RCC 7860 (cell line): ENCODE measurements around the gene LEMD1.
"Not testable (repeated sequence)": the region's sequence is repeated elsewhere in the genome, so short reads cannot be mapped to it uniquely, and the experiment has no call there.

Source experiments
- DNase-seq: peaks from one replicate; pipeline ENCODE4 v3.0.0-alpha.2; 2015; ENCODE audit warnings: low spot score
- FAIRE-seq: peaks from 2 replicates; lab custom pipeline; 2012; peaks lifted over from hg19 to GRCh38; lab: Jason Lieb, UNC

The LEMD1 gene

DNA sequence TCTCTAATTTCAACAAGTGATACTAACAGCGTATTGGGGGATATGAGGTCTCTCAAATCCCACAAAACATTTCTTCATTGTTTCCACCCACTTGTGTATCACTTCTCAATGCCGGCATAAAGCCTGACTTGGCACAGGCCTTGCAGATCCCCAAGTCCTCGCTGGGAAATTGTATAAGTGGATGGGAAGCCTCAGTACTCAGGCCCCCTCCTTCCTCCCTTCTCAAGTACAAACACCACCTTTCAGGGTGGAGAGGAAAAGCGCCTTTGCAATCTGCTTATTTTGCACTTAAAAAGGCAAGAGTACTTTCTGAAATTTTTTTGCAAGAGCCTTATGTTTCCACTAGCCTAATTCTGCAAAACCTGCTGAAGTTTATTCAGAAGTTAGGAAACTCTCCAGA lies 39.3 kb downstream of the LEMD1 start:
- FAIRE-seq: no peak
- no peak for DNase-seq

- DNase-seq (no peak), FAIRE-seq (no peak)
These were observed 40.6 kb downstream of the LEMD1 start for GRCh38 chr1:205381305-205381704.

GRCh38 chr1:205380882-205381281 lies 41.0 kb downstream of the LEMD1 start:
- no peak for FAIRE-seq
- no peak for DNase-seq

GRCh38 chr1:205379056-205379455 lies 42.8 kb downstream of the LEMD1 start:
- no peak for FAIRE-seq
- DNase-seq: no peak

- FAIRE-seq (no peak), DNase-seq (no peak)
These were observed 44.5 kb downstream of the LEMD1 start for GRCh38 chr1:205377355-205377754.

DNA sequence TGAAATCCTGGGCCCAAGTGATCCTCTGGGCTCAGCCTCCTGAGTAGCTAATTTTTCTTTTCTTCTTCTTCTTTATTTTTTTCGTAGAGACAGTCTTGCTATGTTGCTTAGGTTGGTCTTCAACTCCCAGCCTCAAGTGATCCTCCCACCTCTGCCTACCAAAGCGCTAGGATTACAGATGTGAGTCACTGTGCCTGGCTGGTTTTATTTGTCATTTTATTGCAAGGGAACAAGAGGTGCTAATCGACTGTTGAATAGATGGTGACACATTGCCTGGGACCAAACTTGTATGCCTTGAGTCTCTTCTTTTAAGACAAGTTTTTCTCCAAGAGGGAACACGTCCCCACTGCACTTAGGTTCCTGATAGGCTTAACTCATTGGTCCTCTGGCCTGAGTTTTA lies 45.1 kb downstream of the LEMD1 start:
- no peak for FAIRE-seq
- DNase-seq: peak; percentile 60

- no peak for FAIRE-seq
- DNase-seq: no peak
These were observed 45.9 kb downstream of the LEMD1 start for GRCh38 chr1:205375835-205376545.

DNA sequence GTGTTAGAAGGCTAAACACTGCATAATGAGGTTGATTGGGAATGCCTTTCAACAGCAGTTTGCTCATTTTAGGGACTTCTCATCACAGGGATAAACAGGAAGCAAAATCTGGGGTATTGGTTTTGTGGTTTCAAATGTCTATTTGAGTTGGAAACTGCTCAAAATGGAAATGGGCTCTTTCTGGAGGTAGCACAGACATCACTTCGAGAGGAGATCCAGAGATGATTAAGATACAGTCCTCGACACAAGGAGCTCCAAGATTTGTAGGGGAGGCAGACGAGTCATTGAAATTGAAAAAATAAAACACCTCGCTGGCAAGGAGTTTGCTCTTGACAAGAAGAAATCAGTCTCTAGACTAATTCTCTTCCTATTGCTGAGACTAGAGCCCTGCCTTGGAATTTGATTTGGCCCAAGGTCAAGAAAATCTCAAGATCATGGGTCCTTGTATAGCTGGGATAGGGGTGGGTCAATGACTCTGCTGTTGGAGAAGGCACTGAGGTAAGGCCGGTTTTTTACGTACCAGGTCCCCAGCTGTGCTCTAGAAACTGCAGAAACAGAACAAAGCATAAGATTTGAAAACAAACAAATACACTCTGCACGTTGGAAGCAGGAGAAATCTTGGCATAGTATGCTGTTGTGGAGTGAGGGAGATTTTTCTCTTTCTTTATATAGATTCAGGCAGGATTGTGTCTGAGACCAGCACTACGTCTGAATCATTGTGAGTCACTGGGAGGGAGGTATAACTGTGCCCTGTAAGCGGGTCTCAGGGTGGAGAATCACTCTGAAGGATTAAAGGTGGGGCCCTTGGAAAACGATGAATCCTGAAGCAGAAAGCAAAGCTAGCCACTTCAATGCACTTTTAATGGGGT lies 47.4 kb downstream of the LEMD1 start:
- peak; percentile 76 for FAIRE-seq
- DNase-seq: peak; percentile 66

DNA sequence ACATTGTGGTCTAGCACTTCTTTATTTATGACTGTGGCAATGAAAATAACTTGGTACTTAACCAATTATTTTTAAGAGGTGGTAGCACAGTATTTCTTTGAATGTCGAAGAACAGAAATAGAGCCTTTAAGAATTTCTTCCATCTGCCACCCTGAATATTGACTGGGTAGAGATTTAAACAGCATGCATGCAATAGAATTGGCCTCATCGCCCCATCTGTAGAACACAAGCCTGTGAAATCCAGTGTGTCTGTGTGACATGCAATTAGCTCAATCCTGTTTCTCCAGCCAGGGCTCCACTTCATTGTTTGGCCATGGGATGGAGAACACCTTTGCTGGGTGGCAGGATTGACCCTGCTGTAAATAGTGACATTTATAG lies 48.1 kb downstream of the LEMD1 start:
- no peak for FAIRE-seq
- DNase-seq: no peak

GRCh38 chr1:205373022-205373797 lies 48.6 kb downstream of the LEMD1 start:
- DNase-seq: no peak
- FAIRE-seq: no peak

DNA sequence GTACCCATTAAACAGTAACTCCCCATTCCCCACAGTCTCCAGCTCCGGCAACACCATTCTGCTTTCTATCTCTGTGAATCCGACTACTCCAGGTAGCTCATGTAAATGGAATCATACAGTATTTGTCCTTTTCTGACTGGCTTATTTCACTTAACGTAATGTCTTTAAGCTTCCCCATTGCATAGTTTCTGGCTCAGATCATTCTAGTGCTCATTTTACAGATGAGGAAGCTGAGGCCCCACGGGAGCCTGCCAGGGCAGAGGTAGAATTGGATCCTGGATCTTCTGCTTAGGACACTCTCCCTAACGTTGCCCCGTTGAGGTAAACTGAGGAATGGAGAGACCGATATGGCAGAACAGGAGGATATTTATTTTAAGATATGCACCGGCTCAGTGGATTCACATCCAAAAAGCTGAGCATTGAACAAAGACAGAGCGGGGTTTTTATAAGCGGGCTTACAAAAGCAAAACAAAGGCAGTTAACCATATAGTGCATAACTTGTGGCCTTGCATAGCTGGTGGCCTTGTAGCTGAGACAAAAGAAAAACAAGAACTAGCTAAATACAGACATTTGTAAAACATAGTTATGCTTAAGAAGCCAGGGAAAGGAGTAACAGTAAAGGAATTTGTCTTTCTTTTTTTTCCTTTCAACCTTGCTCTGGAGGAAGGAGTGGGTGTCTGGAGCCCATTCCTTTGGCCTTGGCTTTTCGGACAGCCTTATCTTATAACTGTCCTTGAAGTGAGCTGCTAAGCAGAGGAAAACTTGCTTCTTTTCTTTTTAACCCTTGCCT lies 49.8 kb downstream of the LEMD1 start:
- DNase-seq: no peak

DNA sequence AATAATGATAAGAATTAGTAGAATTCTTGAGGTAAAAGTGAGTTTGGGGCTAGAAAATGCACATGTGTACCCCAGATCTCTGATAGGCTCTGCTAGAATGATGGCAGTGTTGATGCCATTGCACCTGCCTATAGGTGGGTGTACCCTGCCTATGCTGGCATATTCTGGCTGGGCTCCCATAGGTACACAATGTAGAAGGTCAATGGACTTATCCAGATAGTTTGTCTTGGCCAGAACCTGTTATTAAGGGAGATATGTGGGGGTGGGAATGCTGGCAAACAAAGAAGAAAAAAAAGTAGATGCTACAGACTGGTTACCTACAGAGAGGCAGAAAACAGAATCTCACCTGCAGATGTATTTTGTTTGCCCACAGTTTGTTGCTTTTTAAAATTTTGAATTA lies 51.1 kb downstream of the LEMD1 start:
- no peak for DNase-seq
- FAIRE-seq: no peak

More for the DNA sequence above, 49.8 kb downstream of the LEMD1 start:
- no peak for FAIRE-seq

DNA sequence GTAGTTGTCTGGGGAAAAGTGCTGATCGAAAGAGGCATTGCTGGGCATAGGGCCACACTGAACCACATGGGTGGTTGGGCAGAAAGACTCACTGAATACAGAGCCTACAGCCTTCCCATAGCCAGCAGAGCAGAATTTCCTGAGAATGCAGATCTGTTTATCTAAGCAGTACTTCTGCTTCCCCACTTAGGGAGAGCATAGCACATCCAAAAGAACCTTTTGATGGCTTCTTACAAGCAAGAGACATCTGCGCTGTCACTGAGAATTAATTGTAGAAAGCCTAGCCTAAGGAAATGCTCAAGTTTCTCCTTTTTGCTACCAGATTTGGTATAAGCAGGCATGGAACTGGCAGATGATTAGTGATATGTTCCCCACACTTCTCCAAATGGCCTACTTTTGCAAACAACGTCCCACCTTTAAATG lies 52.1 kb downstream of the LEMD1 start:
- no peak for FAIRE-seq

DNA sequence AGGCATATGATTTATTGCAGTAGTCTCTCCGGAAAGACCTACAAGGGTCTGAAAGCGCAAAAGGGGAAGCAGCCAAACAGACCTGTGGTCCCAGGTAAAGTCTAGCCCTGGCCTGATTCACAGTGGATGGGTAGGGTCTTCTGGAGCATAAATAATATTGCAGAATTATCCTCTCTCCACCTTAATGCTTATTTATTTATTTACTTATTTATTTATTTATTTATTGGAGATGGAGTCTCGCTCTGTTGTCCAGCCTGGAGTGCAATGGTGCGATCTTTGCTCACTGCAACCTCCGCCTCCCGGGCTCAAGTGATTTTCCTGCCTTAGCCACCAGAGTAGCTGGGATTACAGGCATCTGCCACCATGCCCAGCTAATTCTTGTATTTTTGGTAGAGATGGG lies 53.4 kb downstream of the LEMD1 start:
- no peak for DNase-seq
- FAIRE-seq: no peak

More for the DNA sequence above, 52.1 kb downstream of the LEMD1 start:
- no peak for DNase-seq

DNA sequence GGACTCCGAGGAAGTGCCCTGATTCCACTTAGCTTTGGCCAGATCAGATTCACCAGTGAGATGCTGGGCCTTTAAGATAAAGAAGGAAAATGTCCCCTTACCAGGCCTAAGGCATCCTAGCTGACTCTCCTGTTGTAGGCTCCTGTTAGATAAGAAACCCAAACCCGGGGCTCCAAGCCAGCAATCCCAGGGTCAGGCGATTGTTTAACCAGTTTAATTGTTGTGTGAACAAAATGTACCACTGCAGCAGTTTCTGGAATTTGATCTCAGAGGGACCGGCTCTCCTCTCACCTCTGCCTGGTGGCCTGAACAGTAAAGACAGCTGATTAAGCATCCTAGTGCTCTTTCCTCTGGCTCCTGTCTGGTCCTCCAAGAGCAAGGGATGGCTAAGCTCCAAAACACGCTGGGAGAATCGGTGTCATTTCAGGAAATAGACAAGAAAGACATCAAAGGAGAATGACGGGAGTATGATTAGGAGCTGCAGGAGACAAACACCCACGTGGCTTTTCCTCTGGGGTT lies 55.9 kb downstream of the LEMD1 start:
- DNase-seq: no peak
- FAIRE-seq: no peak

- DNase-seq: not testable (repeated sequence)
These were observed 56.8 kb downstream of the LEMD1 start for GRCh38 chr1:205365086-205365485.

DNA sequence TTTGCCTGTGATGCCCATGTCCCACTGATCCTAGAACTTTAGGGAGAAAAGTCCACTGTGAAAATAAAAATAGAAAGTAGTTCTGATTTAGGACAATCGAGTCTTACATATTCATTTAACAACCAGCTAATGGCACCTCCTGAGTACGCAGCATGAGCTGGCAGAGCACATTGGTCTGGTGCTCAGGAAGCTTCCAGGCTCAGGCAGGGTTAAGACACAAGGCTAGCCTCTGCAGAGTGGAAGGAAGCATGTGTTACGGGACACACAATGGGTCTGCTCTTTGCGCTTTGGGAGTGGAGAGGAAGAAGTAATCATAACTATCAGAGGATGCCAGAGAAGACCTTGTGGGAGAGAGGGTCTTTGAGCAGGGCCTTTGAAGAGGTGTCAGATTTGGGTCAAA lies 61.0 kb downstream of the LEMD1 start:
- FAIRE-seq: no peak
- no peak for DNase-seq

More at GRCh38 chr1:205365086-205365485, 56.8 kb downstream of the LEMD1 start:
- FAIRE-seq: not testable (repeated sequence)

DNA sequence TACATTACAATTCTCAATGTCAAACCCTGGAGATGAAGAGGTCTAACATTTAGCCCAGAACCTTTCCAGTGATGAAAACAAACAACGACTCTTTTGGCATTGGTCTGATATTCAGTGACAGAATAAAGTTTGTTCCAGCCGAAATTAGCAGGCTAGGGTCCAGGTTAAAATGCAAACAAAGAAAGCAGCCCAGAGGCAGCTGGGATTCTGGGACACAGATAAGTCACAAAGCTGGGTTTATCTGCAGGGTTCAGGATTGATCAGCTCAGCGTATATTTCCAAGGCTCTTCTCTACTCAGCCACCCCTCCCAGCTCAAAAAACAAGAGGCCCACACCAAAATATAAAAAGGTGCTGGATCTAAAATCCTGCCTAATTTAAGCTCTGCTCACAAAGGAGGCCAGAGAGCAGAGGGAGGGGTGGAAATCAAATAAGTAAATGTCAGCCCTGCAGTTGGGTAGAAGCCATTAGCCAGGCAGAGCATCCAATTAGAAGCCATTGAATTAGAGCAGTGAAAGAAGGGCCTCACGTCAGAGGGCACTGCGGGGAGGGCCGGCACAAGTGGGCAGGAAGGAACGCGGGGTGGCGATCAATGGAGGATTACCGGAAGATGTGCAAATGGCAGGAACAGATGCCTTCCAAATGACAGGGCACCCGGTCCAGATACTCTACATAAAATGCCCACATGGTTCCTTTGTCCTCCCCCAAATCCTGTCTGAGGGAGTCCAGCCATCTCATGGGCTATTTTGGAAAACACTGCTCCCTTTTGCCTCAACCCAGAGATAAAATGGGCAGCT lies 61.9 kb downstream of the LEMD1 start:
- FAIRE-seq (no peak), DNase-seq (no peak)

GRCh38 chr1:205358579-205358978 lies 63.3 kb downstream of the LEMD1 start:
- FAIRE-seq: no peak
- DNase-seq: no peak
